RPMI8226 (cell line): Measurements from ENCODE around the gene STK17A.
"Not testable (repeated sequence)": the region's sequence is repeated elsewhere in the genome, so short reads cannot be mapped to it uniquely, and the experiment has no call there.

Experiments used
- DNase-seq: peaks from one replicate; pipeline ENCODE4 v3.0.0-alpha.2; 2015

Gene STK17A

DNA sequence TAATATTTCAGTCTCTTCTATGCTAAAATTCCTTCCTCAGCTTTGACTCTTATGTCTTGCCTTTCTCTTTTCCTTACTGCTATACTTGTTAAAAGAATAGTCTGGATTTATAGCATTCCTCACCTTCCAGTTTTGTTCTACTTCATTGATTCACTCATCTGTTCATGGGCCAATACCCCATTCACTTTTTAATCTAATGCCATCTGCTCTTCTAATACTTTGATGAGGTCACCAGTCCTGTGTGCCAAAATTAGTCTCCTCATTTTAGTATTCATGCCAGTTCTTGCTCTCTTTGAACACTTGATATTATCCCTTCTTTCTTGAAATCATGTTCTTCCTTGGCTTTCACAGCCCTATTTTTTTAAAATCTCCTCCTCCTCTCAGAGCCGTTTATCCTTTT lies 19.3 kb downstream of the STK17A start:
- no peak for DNase-seq

DNA sequence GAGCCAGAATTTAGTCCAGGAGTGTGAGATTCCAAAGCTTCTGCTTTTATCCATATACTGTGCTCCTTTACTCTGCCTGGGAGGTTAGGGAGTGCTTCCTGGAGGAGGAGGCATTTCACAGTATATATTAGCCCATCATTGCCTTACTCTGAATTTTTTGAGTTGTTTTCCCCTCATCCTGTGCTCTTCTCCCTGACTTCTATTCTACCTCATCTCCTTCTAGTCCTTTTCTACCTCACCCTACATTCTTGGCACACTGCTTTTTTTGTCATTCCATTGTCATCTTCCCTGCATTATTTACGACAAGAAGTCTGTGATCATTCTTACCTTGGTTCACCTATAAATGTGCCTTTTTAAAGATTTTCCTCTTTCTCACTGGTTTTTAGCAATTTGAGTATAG lies 21.3 kb downstream of the STK17A start:
- DNase-seq = no peak

DNA sequence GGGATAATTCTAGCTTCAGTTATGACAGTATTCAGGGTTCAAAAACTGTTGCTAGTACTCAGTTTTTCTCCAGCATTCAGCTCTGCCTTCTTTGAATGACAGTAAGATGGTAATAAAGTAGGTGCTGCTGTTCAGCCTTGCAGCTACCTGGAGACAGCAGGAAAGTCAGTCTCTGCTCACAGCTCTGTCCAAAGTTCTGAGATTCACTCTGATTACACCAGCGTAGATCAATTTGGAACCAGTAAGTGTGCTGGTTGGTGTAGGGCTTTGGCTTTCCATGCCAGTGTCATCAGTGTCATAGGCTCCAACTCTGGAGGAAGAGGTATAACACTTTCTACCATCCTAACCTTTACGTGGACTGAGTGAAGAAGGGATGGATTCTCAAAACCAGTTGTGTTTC lies 26.2 kb downstream of the STK17A start:
- no peak for DNase-seq

DNA sequence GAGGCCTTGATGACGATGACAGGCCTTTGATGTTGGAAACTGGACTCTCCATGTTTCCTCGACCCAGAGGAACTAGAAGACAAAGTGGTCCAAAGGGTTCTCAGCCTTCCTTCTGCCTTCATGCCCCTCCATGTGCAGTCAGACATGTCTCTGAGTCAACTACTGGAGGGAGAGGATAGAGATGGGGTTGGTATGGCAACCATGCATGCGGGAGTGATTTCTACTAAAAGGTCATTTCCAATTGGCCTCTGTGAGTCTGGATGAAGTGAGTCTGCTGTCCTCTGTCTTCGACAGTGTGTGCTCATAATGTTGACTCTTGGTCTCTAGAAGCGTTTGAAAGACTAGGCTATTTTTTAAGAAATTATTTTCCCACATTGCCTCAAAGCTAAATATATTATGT lies 29.2 kb downstream of the STK17A start:
- no peak for DNase-seq

DNA sequence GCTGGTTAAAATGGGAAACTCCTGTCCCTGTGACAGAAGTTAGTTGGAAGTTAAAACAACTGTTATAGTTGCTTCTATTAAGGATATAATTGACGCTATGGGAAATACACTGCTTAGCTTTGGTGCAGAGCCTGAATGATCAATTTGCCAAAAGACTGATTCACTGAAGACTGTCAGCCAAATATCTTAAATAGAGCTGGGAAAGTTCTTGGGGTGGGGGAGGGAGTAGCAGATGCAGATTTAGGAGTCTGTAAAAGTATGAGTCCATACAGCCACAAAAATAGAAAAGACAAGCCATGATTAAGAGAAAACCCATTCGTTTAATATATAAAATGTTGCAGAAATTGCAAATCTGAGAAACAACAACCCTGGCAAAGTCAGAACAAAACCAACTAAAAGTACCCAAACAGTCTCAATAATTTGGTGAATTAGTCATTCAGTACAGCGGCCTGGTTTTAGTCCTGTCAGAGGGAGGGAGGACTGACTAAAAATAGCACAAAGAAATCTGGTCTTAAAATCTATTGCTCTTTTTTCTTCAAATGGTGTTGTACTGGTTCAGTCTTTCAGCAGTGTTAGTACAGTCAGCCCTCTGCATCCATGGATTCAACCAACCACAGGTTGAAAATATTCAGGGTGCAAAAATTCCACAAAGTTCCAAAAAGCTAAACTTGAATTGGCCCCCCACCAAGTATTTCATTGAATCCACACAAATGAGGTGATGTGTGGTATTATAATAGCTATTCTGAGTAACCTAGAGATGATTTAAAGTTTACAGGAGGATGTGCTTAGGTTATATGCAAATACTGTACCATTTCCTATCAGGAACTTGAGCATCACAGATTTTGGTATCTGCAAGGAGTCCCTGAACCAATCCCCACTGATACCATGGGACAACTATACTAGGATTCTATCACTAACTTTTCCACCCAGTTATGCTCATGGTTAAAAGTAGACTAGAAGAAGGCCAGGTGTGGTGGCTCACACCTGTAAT lies 30.0 kb downstream of the STK17A start:
- DNase-seq = no peak

DNA sequence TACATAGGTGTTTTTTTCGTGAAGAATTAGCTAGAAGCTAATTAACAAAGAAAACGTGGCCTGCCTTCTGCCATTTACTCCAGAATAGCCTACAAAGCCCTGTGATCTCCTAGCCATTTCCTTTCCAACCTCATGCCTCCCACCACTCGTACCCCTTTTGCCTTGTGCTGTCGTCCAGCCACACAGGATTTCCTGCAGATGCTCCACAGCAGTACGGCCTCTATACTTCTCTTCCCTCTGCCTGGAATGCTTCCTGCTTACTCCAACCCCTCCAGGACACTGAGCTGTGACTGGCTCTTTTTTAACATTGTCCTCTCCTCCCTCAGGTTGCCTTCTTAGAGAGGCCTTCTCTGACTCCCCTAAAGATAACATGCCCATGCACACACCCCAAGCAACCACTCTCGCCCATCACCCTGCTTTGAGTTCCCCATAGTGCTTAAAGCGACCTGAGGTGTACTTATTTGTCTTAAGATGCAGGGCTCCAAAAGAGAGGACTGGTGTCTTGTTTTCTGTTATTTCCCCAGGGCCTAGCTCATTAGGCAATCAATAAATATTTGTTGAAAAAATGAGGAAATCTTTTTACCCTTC lies 32.7 kb downstream of the STK17A start:
- DNase-seq = no peak

DNA sequence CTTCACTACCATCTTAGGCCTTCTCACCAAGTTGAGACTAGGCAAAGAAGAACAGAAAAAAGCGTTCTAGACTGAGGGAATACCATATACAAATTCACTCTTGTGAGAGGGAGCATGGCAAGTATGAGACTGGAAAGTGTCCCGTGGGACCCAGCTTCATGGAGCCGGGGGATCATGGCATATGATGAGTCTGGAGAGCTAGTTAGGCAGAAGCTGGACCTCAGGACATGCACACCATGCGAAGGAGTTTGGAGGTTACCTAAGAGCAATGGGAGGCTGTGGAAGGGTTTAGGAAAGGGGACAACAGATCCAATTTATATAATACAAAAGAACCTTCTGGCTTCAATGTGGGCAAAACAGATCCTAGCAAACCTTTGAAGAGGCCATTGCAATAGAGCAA lies 34.1 kb downstream of the STK17A start:
- no peak for DNase-seq

DNA sequence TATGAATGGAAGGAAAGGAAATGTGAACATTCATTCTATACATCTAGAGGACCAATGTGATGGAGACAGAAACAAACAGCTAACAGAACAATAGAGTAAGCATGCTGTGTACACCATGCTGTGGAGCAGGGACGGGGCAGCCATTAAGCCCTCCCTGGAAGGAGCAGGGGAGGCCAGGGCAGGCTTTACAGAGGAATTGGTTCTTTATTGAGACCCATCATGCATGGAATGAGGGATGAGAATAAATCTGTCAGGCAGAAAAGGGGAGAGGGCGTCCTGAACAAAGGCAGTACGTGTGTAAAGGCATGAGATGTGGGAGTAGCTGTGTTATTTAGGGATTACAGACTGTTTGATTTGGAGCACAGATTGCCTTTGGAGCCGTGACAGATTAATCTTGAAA lies 35.2 kb downstream of the STK17A start:
- no peak for DNase-seq

DNA sequence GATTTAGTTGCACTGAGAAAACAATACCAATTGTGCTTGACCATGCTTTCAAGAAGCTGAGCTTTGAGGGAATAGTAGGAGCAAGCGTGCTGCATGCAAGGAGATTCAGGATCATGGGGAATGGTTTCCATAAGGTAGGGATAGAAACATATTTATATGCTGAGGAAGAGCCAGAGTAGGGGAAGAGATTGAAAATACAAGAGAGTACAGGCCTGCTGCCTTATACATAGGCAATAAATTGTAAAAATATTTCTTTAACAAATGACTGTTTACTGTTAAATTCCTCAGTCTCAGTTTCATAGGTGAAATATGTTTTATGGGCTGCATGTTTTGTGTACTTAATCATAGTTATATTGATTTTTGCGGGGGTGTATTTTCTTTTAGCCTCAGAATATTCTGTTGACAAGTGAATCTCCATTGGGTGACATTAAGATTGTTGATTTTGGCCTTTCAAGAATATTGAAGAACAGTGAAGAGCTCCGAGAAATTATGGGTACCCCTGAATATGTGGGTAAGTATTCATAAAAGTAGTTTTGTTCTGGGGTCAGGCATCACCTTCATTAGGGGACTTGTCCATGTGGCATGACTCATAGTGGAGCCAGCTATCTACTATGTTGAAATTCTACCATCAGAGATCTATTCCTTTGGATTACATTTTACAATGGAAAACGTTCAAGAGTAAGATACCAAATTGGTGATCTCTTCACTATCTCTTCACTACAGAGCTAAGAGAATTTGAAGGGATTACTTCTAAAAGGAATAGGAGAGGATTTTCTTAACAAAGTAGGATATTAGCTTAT lies 36.5 kb downstream of the STK17A start:
- DNase-seq = no peak

GRCh38 chr7:43621729-43622448 lies 39.0 kb downstream of the STK17A start:
- no peak for DNase-seq

- no peak for DNase-seq
Measured at GRCh38 chr7:43624156-43624555, 41.2 kb downstream of the STK17A start.

DNA sequence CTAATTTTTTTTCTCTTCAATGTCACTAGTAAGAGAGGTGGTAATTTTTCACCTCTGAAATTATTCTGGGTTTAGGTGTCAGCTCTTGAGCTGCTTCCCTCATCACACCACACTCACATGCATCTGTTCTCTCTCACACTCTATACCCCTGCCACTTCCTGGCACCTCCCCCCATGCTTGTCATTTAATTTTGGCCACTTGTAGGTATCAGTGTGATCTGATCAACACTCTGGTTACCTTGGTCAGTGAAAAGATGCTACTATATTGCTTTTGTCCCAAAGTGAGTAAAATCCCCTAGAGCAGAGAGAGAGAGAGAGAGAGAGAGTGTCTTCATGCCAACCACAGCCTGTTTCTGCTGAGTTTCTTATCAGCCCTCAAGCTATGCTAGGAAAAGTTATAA lies 42.5 kb downstream of the STK17A start:
- peak; percentile 11 for DNase-seq

DNA sequence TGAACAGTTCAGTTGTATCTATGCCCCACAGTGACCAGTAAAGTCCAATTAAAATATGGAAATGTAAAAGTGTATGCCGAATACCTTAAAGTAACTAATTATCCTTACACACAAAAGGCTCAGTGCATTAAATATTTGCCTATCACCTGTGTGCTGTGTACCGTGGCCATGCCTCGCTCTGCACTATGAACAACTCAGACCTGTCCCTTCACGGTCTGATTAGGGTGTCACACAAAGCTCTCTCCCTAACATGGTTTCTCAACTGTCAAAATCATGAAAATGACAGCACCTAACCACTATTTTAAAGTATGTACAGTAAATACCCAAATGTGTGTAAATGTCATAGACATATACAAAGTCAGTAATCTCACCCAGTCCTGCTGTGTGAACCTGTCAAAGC lies 43.1 kb downstream of the STK17A start:
- DNase-seq = no peak

DNA sequence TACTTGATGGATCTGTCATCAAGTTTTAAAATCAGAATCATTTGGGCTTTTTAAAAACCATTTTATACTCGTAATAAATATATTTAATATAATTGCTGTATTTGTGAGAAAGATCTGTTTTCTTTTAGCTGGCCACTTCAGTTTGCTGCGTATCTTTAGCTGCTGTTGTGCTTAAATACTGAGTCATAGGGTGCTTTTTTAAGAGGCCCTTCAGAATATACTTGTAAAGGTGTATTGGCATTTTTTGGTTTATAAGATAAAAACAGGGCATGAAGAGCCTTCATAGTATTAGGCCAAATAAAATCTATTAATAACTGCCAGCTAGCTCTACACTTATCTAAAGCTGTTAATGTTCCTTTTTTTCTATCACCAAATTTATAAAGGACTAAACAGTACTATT lies 43.8 kb downstream of the STK17A start:
- no peak for DNase-seq

GRCh38 chr7:43627798-43628197 lies 44.9 kb downstream of the STK17A start:
- not testable (repeated sequence) for DNase-seq

DNA sequence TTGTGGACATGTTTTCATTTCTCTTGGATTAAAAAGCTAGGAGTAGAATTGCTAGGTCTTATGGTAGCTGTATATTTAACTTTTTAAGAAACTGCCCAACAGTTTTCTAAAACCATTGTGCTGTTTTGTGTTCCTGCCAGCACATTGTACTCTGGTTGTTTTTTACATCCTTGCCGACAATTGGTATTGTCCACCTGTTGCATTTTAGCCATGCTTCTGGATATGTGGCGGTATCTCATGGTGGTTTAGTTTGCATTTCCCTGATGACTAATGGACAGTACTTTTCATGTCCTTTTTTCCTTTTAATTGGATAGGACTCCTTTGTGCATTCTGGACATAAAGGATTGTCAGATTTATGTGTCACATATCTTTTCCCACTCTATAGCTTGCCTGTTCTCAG lies 45.5 kb downstream of the STK17A start:
- no peak for DNase-seq

DNA sequence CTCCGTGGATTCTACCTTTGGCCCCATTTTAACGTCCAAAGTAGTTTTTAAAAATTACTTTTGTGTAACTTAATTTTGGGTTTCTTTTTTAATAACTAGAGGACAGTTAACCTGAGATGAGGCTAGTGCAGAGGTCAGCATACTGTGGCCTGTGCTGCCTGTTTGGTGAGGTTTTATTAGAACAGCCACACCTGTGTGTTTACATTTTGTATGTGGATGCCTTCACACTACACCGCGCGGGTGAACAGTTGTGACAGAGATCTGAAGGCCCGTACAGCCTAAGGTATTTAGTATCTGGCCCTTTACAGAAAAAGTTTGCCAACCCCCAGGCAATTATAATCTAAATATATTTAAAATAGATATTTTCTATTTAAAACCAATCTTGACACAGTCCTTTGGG lies 46.9 kb downstream of the STK17A start:
- DNase-seq = no peak

- DNase-seq = no peak
Measured at GRCh38 chr7:43630482-43630881, 47.6 kb downstream of the STK17A start.

GRCh38 chr7:43631559-43631958 lies 48.7 kb downstream of the STK17A start:
- DNase-seq = no peak

DNA sequence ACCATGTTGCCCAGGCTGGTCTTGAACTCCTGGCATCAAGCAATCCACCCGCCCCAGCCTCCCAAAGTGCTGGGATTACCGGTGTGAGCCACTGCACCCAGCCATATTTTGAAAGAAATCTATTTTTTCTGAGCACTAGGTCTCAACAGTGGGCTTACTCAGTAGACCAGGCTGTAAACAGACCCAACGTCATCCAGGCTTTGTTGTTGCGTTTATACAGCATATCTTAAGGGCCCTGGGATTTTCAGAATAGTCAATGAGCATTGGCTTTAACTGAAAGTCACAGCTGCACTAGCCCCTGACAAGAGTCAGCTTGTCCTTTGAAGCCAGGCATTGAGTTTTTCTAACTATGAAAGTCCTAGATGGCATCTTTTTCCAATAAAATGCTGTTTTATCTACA lies 49.8 kb downstream of the STK17A start:
- no peak for DNase-seq

GRCh38 chr7:43634384-43634783 lies 51.5 kb downstream of the STK17A start:
- DNase-seq = no peak

- DNase-seq = no peak
Measured at GRCh38 chr7:43636093-43636492, 53.2 kb downstream of the STK17A start.
